Right renal pelvis (tissue), 4 donors: ENCODE data around the gene CPPED1. TPM values are rescaled to one million over a fixed set of nuclear protein-coding genes. Genes with fewer than 3 reads are reported as not detected.

Experiments
- DNase-seq, 4 donors: peaks; one replicate each; pipeline ENCODE4 v3.0.0-alpha.2; 2013; ENCODE audit warnings: low read depth in 4 of 4, low spot score in 3 of 4, missing footprints in 1 of 4
- polyA plus RNA-seq, 4 donors: library from polyadenylated mRNA; unstranded; fragments of 120-200 nt; gene quantifications; one replicate each; pipeline ENCODE4 v1.2.1, GENCODE V29; 2013; ENCODE audit not compliant: insufficient read length in 4 of 4

The CPPED1 gene
- polyA plus RNA-seq, 4 donors = 26.2 to 29.6 (median 26.4) TPM

- no peak for DNase-seq
Observed at GRCh38 chr16:12690024-12690423, 113.7 kb downstream of the CPPED1 start.

GRCh38 chr16:12688951-12689850 is 114.5 kb downstream of the CPPED1 start:
- DNase-seq = no peak

- no peak for DNase-seq
Observed at GRCh38 chr16:12685806-12686205, 117.9 kb downstream of the CPPED1 start.

GRCh38 chr16:12682432-12683165 is 121.1 kb downstream of the CPPED1 start:
- DNase-seq = no peak

- DNase-seq = no peak
Observed at GRCh38 chr16:12681653-12682052, 122.0 kb downstream of the CPPED1 start.

GRCh38 chr16:12680531-12680930 is 123.2 kb downstream of the CPPED1 start:
- DNase-seq = no peak

GRCh38 chr16:12679660-12680272 is 123.9 kb downstream of the CPPED1 start:
- DNase-seq = no peak

GRCh38 chr16:12678983-12679382 is 124.7 kb downstream of the CPPED1 start:
- DNase-seq = no peak

GRCh38 chr16:12677502-12677901 is 126.2 kb downstream of the CPPED1 start:
- DNase-seq = no peak

- no peak for DNase-seq
Observed at GRCh38 chr16:12675852-12676251, 127.8 kb downstream of the CPPED1 start.

GRCh38 chr16:12675046-12675445 is 128.6 kb downstream of the CPPED1 start:
- no peak for DNase-seq

- DNase-seq = no peak
Observed at GRCh38 chr16:12674524-12674923, 129.2 kb downstream of the CPPED1 start.

- no peak for DNase-seq
Observed at GRCh38 chr16:12674071-12674470, 129.6 kb downstream of the CPPED1 start.

GRCh38 chr16:12673466-12673865 is 130.2 kb downstream of the CPPED1 start:
- no peak for DNase-seq

- no peak for DNase-seq
Observed at GRCh38 chr16:12672986-12673385, 130.7 kb downstream of the CPPED1 start.

GRCh38 chr16:12669908-12670307 is 133.8 kb downstream of the CPPED1 start:
- no peak for DNase-seq

- no peak for DNase-seq
Observed at GRCh38 chr16:12667909-12668308, 135.8 kb downstream of the CPPED1 start.

- no peak for DNase-seq
Observed at GRCh38 chr16:12664164-12664733, 139.4 kb downstream of the CPPED1 start.

- peak; percentile 63 to 78 (median 70) for DNase-seq
Observed at GRCh38 chr16:12661656-12662172, 142.0 kb downstream of the CPPED1 start.

- DNase-seq = no peak
Observed at GRCh38 chr16:12659871-12660270, 143.8 kb downstream of the CPPED1 start.

- no peak for DNase-seq
Observed at GRCh38 chr16:12658506-12658905, 145.2 kb downstream of the CPPED1 start.
